ENCODE measurements around the gene NKIRAS1.
A peak's percentile ranks its signal among the peaks of the same experiment; 100 is the strongest.

Gene NKIRAS1

DNA sequence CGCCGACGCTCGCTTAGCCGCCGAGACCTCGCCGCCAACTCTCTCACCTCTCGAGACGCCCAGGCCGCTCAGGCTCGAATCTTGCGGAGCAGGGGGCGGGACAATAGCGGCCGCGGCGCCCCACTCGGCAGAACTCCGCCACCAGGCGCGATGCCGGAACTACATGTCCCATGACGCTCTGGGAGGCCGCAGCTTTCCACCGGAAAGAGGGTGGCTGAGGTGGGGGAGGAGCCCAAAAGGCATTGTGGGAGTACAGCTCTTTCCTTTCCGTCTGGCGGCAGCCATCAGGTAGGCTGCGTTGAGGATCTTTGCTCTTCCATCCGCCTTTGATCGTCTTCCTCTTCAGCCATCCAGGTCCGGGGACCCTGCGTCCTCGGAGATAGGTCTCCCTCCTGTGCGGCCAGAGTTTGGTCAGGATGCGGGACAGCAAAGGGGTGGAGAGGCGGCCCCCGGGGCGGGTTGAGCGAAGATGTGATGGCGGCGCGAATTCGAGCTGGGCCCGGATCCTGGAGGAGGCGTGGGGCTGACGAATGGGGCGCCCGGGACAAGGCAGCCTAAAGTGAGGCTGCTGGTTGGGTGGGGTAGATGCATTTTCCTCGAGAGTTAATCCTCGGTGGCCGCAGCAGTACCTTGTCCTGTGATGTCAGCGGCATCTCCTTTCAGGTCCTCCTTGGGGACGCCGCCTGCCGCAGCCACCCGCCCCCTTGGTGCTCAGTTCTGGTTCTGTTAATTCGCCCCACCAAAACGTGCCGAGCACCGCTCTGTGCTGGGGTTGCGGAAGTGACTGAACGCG is at the start of gene NKIRAS1, which contains the start of gene RPL15:
Gene NKIRAS1 (minus strand): TSS at position 105 of the 793 bp plus-strand sequence. CDS start 6,086 bp downstream, outside the sequence.
Gene RPL15 (plus strand): TSS at position 247 of the 793 bp plus-strand sequence. CDS start 728 bp downstream, outside the sequence.
- DNase-seq (ENCODE audit: low read depth), result peak; percentile 97

DNA sequence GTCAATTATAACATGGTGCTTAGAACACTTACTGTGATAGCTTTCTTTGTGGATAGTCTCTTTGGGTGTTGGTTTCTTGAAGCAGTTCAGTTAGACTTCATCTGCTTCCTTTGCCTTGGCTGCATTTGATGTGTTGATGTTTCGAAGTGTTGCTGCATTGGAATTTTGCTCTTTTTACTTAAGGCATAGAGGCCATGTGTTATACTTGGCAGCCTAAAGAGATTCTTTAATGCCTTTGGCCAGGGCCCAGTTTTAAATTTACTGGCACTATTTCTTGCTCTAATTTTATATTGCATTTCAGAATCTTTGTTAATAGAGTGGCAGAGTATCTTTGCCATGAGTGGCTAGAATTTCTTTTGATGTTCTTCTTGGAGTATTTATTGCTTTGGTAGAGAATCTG is 49.5 kb upstream of the NKIRAS1 start:
- no peak for DNase-seq (ENCODE audit: low read depth)

DNA sequence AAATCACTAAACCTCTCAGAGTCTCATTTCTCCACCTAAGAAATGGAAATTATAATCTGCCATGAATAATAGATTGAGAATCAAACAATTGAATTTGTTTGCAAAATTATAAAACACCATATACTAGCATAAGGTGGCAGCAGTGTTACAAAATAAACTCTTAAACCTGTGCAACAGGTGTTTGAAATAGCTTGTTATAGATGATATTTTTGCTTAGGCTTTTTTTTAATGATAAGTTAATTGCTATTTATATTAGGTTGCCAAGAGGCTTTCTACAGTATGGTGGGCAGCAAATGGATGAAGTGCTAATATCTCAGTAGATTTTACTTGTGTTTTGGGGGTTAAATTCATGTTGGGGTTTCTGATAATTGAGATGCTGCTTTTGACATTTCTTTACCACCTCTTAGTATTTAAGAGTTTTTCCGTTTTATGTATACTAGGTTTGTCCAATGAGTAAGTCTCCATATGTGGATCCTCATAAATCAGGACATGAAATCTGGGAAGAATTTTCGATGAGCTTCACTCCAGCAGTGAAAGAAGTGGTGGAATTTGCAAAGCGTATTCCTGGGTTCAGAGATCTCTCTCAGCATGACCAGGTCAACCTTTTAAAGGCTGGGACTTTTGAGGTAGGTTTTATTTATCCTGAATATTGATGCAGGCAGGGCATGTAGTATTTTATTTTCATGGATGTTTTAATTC is 47.9 kb upstream of the NKIRAS1 start:
- no peak for DNase-seq (ENCODE audit: low read depth)

DNA sequence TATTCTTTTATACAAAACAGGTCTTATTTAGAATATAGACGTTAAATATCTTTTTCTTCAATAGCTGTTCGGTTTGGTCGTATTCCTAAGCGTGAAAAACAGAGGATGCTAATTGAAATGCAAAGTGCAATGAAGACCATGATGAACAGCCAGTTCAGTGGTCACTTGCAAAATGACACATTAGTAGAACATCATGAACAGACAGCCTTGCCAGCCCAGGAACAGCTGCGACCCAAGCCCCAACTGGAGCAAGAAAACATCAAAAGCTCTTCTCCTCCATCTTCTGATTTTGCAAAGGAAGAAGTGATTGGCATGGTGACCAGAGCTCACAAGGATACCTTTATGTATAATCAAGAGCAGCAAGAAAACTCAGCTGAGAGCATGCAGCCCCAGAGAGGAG is 45.1 kb upstream of the NKIRAS1 start:
- no peak for DNase-seq (ENCODE audit: low read depth)

DNA sequence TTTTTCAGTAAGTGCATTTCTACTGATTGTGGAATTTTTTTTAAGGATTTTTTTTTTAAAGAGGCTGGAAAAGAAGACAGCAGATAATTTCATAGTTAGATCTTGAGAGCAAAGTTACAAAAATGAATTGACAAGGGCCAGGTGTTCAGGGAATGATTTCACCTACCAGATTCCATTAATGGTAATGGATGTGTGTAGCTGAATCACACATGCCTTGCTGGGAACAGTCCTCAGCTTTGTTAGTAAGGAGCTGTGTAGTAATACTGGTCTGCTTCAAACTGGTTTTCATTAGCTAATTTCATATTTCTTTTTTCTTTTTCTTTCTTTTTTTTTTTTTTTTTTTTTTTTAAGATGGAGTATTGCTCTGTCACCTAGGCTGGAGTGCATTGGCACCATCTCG is 44.3 kb upstream of the NKIRAS1 start:
- DNase-seq (ENCODE audit: low read depth), result no peak

DNA sequence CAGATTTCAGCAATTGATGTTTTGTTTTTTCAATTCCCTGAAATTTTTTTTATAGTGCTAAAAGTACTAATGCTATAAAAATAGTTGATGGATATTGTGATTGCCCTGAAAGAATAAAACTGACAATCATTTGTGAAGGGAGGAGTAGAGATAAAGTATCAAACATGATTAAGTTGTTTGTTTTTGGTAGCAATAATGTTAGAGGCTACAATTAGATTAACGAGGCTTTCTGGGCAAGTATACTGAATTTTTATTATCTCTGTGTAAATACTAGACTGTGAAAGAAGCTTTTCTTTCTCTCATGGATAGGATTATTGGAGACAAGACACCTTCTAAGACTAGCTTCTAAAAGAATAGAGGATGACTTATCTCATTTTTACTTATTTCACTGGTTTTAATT is 43.9 kb upstream of the NKIRAS1 start:
- DNase-seq (ENCODE audit: low read depth), result no peak

DNA sequence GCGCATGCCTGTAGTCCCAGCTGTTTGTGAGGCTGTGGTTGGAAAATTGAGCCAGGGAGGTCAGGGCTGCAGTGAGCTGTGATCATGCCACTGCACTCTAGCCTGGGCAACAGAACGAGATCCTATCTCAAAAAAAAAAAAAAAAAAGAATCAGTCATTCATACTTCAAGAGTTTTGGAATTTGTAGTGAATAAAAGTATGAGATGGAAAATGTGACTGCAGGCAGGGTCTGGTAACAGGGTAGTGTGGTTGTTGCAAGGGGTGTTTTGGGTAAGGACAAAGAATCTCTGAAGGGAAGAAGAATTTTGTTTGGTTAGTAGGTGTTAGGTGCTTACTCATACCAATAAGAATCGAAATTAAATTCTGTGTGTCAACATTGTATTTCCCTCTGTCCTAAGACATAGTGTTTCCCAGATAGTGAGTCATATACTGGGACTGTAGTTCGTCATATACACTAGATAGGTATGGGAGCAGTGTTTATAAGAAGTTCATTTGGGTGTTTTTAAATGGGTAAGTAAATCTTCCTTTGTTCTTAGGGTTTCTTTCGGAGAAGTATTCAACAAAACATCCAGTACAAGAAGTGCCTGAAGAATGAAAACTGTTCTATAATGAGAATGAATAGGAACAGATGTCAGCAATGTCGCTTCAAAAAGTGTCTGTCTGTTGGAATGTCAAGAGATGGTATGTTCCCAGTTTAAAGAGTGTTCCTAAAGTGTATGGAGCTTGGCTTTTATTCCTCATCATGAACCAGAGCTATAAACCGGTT is 42.5 kb upstream of the NKIRAS1 start:
- DNase-seq (ENCODE audit: low read depth), result peak; percentile 93

DNA sequence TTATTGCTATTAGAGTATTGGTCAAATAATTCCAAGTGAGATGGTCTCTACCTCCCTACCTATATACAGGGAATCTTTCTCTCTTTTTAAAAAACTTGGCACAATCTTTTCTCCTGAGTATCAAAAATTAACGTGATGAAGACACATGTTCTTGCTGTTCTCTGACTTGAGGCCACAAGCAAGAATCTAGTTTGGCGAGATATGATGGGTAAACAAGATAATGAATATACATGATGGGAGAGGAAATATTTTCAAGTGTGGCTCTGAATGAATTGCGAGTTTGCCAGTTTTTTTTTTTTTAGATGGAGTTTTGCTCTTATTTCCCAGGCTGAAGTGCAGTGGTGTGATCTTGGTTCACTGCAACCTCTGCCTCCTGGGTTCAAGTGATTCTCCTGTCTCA is 39.9 kb upstream of the NKIRAS1 start:
- DNase-seq (ENCODE audit: low read depth), result no peak

DNA sequence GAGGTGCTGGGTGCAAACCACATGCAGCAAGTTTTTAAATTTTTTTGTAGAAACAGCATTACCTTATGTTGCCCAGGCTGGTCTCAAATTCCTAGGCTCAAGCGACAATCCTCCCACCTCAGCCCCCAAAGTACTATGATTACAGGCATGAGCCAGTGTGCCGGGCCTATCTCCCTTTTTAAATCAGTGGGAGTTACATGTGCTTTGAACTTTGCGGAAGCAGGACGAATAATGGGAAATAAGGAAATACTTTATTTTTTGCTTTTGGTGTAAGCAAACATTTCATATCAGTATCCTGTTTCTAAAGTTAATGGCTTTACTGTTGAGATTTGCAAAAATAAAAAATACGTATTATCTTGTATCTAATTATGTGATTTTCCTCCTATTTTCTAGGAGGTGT is 37.4 kb upstream of the NKIRAS1 start:
- DNase-seq (ENCODE audit: low read depth), result no peak

DNA sequence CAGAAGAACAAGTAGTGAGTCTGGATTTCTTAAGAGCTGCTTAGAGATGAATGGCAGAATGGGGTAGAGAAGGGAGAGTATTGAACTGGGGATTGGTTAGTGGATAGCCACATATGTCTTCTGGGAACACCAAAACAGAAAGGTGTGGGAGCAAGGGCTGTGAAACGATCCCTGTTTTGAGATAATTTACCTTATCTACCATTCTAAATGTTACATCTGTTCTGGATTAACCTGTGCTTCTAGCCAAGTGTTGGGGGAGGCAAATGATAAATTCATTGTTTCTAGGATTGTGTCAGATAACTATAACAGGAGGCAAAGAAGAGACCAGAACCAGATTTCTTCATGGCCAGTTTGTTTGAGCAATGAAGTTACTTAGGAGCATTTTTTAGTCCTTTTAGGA is 36.7 kb upstream of the NKIRAS1 start:
- no peak for DNase-seq (ENCODE audit: low read depth)

DNA sequence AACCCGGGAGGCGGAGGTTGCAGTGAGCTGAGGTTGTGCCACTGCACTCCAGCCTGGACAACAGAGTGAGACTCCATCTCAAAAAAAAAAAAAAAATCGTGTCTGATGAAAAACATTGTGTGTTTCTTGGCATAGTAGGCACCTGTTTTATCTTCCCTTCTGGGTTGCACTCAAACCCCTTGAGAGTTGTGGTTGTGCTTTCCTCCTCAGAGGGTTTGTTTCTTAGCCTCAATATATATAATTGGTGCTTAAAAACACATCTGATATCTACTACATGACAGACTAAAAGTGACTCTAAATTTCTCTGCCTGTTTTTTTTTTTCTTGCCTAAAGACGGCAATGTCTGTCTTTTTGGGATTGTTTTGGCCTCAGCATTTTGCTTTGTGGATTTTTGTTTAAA is 35.9 kb upstream of the NKIRAS1 start:
- no peak for DNase-seq (ENCODE audit: low read depth)

DNA sequence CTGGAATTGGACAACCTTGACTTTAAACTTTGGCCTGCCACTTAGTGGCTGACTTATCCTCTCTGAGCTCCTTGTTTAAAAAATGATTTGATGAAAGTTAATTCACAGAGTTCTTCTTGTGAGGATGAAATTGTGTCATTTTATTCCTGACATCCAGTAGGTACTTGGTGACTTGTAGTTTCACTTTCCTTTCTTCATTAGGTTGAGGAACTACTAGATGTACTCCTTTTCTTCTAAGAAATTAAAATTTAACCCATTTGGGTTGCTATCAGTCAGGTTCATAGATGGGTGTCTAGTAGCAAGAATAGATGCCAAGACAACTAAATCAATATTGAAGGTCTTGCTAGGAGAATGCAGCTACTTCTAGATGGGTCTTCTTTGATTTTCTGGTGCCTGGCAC is 33.5 kb upstream of the NKIRAS1 start:
- no peak for DNase-seq (ENCODE audit: low read depth)

DNA sequence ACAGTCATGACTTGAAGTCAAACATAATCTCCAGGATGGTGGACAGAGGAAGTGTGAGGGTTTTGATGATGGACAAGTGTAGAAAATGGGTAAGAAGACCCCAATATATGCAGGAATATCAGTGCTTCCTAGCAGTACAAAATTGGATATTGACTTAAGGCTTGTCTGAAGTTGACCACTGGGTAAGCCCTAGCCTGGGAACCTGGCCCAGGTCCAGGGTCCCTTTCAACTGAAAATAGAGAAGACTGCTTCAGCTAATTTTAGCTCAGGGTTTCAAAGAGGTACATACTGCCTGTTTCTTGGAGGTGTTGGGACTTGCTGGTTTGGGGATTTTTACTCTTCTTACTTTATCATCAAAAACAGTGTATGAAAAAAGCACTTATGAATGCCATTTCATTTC is 33.0 kb upstream of the NKIRAS1 start:
- no peak for DNase-seq (ENCODE audit: low read depth)

DNA sequence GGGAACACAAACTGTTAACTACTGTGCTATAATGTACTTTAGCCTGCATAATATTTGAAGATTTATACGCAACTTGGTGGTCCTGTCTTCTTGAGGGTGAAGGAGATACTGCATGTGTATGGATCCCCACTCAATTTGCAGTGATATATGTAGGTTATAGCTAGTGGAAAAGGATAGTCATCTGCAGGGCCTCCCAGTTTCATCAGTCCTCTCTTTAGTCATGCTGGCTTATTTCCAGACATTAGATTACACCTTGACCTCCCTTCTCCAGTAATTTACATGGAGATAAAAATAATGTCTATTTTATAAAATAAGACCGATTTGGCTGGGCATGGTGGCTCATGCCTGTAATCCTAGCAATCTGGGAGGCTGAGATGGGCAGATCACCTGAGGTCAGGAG is 32.0 kb upstream of the NKIRAS1 start:
- peak; percentile 56 for DNase-seq (ENCODE audit: low read depth)

DNA sequence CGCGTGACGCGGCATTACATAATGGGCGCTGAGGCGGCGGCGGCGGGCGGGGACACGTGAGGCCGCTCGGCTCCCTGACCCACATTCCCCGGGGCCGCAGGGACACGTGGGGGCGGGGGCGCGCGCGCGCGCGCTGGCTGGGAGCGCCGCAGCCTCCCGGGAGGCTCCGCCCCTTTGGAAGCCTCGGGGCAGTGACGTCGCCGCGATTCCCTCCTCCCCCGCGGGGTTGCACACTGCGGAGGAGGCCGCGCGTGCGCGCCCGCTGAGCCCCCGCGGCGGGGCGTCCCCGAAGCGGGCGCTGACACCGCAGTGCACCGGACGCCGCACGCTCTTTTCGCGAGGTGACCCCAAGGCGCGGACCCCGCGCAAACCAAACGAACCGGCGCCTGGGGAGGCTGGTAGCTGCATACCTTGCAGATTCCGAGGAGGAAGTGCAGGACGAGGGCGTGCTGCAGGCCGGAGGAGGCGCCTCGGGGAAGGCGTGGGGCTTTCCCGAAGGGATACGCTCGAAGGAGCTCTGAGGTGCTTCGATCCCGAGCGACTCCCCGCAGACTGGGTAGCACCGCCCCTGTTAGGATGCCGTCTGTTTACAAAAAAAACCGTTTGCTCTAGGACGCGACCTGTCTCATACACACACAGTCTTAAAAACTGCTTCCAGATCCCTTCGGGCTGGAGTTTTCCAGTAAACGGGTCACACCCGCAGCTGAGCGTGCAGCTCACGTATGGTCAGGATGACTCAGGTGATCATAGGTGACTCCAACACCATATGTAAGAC is 29.3 kb upstream of the NKIRAS1 start:
- peak; percentile 93 for DNase-seq (ENCODE audit: low read depth)

DNA sequence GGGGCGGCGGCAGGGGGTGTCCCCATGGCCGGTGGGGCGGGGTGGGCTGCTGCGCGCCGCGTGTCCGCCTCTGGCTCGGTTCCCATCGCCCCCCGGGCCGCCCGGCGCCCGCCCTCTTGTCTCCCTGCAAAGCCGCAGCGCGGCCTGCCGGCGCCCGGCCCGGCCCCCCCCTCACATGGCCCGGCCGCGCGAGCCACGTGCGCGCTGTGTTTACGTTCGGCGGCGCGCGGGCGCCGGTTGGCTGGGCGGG is 28.8 kb upstream of the NKIRAS1 start:
- no peak for DNase-seq (ENCODE audit: low read depth)

DNA sequence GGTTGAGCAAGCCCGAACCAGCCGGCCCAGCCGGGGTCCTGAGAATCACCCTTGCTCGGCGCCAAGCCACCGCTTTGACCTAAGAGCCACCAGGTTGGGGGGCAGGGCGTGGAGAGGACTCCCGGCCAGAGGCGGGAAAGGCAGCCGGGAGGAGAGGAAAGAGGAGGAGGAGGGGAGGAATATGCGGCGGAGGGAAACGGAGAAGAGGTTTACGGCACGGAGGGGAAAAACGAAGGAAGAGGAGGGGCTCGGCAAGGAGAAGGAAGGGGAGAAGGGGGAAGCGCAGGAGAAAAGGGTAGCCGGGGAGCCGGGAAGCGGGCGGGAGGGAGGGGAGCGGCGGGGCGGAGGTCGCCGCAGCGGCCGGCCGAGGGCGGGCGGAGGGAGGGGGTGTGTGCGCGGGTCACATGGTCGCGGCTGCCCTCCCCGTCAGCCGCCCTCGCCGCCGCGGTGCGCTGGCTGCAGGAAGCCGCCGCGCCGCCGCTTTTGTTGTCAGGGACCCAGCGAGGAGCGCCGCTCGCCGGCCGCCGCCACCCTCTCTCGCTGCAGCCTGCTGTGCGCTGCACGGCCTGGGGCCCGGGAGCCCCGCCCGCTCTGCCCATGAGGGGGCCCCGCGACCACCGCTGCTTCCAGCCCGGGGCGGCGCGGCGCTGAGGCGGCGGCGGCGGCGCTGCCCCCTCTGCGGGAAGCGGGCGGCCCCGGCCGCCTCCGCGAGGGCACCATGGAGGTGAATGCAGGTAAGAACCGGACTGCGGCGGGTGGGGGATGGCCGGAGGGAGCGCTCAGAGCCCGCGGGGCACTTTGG is 28.3 kb upstream of the NKIRAS1 start, which contains the start of gene NR1D2:
Gene NR1D2 (plus strand): TSS at position 426 of the 802 bp plus-strand sequence. CDS start 293 bp downstream, at position 719.
- peak; percentile 81 for DNase-seq (ENCODE audit: low read depth)

DNA sequence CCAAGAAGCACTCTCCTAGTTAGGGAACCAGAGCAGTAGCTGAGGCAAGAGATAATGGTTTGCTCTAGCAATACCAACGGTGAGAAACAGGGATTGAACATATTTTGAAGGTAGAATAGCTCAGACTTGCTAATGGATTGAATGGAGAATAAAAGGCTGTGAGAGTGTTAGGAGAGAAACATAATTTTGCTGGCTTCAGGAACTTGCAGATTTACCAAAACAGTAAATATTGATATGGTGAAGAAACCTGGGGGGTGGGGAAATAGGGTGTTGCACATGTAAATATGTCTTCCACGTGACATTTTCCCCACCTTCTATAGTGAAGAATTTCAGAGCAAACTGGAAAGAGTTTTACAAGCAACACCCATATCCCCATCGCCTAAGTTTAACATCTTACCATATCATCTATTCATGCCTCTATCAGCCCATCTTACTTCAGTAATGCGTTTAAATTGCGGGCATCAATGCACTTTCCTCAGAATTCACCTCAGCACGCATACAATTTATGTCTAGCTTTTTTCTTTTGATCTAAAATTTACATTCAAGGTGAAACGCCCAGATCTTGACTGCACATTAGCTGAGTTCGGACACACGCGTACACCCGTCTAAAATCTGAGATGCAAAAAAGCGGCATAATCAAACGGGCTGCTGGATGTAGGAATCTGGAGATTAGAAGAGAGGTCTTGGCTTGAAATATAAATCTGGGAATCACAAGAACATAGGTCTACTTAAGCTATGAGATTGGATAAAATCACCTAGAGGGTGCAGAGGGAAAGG is 27.4 kb upstream of the NKIRAS1 start:
- DNase-seq (ENCODE audit: low read depth), result no peak

DNA sequence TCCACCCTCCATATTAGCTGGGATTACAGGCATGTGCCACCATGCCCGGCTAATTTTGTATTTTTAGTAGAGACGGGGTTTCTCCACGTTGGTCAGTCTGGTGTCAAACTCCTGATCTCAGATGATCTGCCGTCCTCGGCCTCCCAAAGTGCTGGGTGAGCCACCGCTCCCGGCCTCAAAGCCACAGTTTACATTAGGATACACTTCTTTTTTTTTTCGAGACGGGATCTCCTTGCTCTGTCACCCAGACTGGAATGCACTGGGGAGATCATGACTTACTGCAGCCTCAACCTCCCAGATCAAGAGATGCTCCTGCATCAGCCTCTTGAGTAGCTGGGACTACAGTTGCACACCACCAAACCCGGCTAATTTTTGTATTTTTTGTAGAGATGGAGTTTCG is 25.8 kb upstream of the NKIRAS1 start:
- DNase-seq (ENCODE audit: low read depth), result no peak

DNA sequence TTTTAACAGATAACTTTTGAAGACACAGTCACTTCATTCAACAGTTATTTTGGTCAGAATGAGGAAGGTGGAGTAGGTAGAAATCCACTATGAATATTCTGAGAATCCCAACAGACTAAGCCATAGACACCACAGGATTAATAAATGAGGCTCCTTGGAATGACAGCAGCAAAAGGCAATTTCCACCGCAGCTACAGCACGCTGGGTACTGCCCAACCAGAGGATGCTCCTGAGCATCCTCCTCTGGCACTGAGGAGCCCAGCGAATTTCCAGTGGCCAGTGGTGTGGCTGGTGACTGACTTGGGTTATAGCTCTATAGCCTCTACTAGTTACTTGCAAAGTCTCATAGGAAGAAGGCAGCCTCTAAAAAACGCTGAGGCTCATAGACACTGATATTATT is 24.6 kb upstream of the NKIRAS1 start:
- DNase-seq (ENCODE audit: low read depth), result no peak
